HepG2 (cell line): ENCODE results near the gene GRAMD1A. TPM values are rescaled to one million over a fixed set of nuclear protein-coding genes. Genes with fewer than 3 reads are reported as not detected.

Source experiments
- ATAC-seq: fragments of 200-7000 bp; cut with Tn5 transposase; 3 replicates; pipeline ENCODE4 v1.9.1; 2020; ENCODE audit warnings: mild to moderate bottlenecking, moderate library complexity
- BruUV-seq: library from RNA; stranded (reverse); fragments of 400-500 nt; replicated peaks from 2 replicates; lab custom pipeline; 2021; lab: Mats Ljungman, UMichigan
- CTCF ChIA-PET: fragments of 300-600 bp; formaldehyde crosslinking; extraction: SDS; loops from one replicate; lab custom pipeline; 2021; ENCODE audit warnings: low total read pairs, inconsistent platforms, low intra/inter-chr PET ratio; lab: Yijun Ruan, JAX
- POLR2A ChIA-PET: fragments of 350-600 bp; sonication (Branson Sonifier 250); formaldehyde crosslinking; loops from one replicate; lab custom pipeline; 2020; ENCODE audit warnings: antibody characterized with exemption, inconsistent platforms; lab: Yijun Ruan, JAX
- DNase-seq: peaks from one replicate; pipeline ENCODE4 v3.0.0-alpha.2; 2015; ENCODE audit warnings: low spot score
- FAIRE-seq: peaks from 3 replicates; lab custom pipeline; 2011; peaks lifted over from hg19 to GRCh38; lab: Jason Lieb, UNC
- H2AFZ ChIP-seq: one replicate; pipeline ENCODE4 v1.6.1; 2011; ENCODE audit warnings: low read length, inconsistent platforms
- H3K27ac ChIP-seq: fragments of 300-600 bp; 3 replicates; pipeline ENCODE4 v1.8.0; 2011; ENCODE audit warnings: mixed run types, mild to moderate bottlenecking, mixed read lengths, low read length, inconsistent platforms; ENCODE audit not compliant: insufficient read depth; ENCODE audit errors: extremely low read length
- H3K27me3 ChIP-seq, 2 experiments: fragments of 200-600 bp in 1 of 2; 2 replicates in 1 of 2; 3 replicates in 1 of 2; pipeline versions ENCODE4 v1.6.0 to v1.8.0; 2011; ENCODE audit warnings: low read length in 2 of 2, mild to moderate bottlenecking in 2 of 2, moderate library complexity in 2 of 2, inconsistent platforms in 1 of 2; ENCODE audit not compliant: insufficient read depth in 2 of 2, control insufficient read depth in 1 of 2
- H3K36me3 ChIP-seq, 2 experiments: fragments of 200-600 bp in 1 of 2; replicated peaks in 1 of 2; 2 replicates in 1 of 2; 3 replicates in 1 of 2; pipeline versions ENCODE4 v1.5.1 to v1.8.0; 2011; ENCODE audit warnings: low read length in 2 of 2, inconsistent platforms in 1 of 2; ENCODE audit not compliant: insufficient read depth in 2 of 2, control insufficient read depth in 1 of 2
- H3K4me1 ChIP-seq: 2 replicates; pipeline ENCODE4 v1.5.1; 2012; ENCODE audit warnings: low read length, inconsistent platforms; ENCODE audit not compliant: insufficient read depth
- H3K4me2 ChIP-seq: 2 replicates; pipeline ENCODE4 v1.6.0; 2011; ENCODE audit warnings: low read depth, low read length, inconsistent platforms
- H3K4me3 ChIP-seq, 3 experiments: fragments of 200-600 bp in 1 of 3; sonication (generic), shearing (Covaris generic) in 1 of 3; replicated peaks in 1 of 3; 2 replicates each; pipeline ENCODE4 v1.5.1; 2011 to 2016; ENCODE audit warnings: low read length in 3 of 3, inconsistent platforms in 2 of 3, low read depth in 2 of 3, mild to moderate bottlenecking in 2 of 3, control low read depth in 1 of 3, mixed read lengths in 1 of 3; ENCODE audit not compliant: insufficient read depth in 1 of 3
- H3K79me2 ChIP-seq: one replicate; pipeline ENCODE4 v1.6.1; 2011; ENCODE audit warnings: low read length, inconsistent platforms; ENCODE audit not compliant: insufficient read depth
- H3K9ac ChIP-seq: 2 replicates; pipeline ENCODE4 v1.6.0; 2011; ENCODE audit warnings: mild to moderate bottlenecking, low read depth, low read length, inconsistent platforms; ENCODE audit not compliant: insufficient read depth
- H3K9me3 ChIP-seq: 2 replicates; pipeline ENCODE4 v1.5.1; 2012; ENCODE audit warnings: mild to moderate bottlenecking, low read length
- H4K20me1 ChIP-seq: 2 replicates; pipeline ENCODE4 v1.6.0; 2011; ENCODE audit warnings: inconsistent platforms, mild to moderate bottlenecking, low read length, moderate library complexity; ENCODE audit not compliant: insufficient read depth
- AGO1 ChIP-seq: fragments of 200-400 bp; formaldehyde crosslinking; IDR thresholded peaks from 2 replicates; pipeline ENCODE4 v1.6.1; 2017; ENCODE audit warnings: mild to moderate bottlenecking, low read depth, low read length, moderate library complexity; ENCODE audit not compliant: poor library complexity, severe bottlenecking
- GATAD1 ChIP-seq: IDR thresholded peaks from 2 replicates; pipeline ENCODE4 v1.6.1; 2016; ENCODE audit warnings: missing genetic modification reagents, missing compliant biosample characterization
- JDP2 ChIP-seq: sonication (generic); formaldehyde crosslinking; IDR thresholded peaks from 2 replicates; pipeline ENCODE4 v1.8.1; 2022; ENCODE audit warnings: missing genetic modification reagents, borderline replicate concordance
- POLR2A ChIP-seq, 2 experiments: IDR thresholded peaks; 2 replicates each; pipeline ENCODE4 v1.6.1; 2011; ENCODE audit warnings: low read depth in 2 of 2, low read length in 2 of 2, mild to moderate bottlenecking in 1 of 2, moderate library complexity in 1 of 2; ENCODE audit not compliant: insufficient read depth in 1 of 2
- PRMT3 ChIP-seq: sonication (generic); formaldehyde crosslinking; IDR thresholded peaks from 2 replicates; pipeline ENCODE4 v1.8.1; 2022; ENCODE audit warnings: low read depth, mild to moderate bottlenecking, moderate library complexity, missing genetic modification reagents, borderline replicate concordance
- RBFOX2 ChIP-seq: fragments of 200-400 bp; formaldehyde crosslinking; IDR thresholded peaks from 2 replicates; pipeline ENCODE4 v1.6.1; 2017; ENCODE audit warnings: low read depth, mild to moderate bottlenecking, low read length
- RELA ChIP-seq: sonication (generic); formaldehyde crosslinking; IDR thresholded peaks from 2 replicates; pipeline ENCODE4 v1.4.0; 2020; ENCODE audit warnings: missing genetic modification reagents
- RFX3 ChIP-seq: IDR thresholded peaks from 2 replicates; pipeline ENCODE4 v1.6.1; 2016; ENCODE audit warnings: missing biosample characterization, missing genetic modification reagents
- SNAPC2 ChIP-seq: sonication (generic); formaldehyde crosslinking; IDR thresholded peaks from 2 replicates; pipeline ENCODE4 v1.8.1; 2022; ENCODE audit warnings: mild to moderate bottlenecking, missing genetic modification reagents
- SP4 ChIP-seq: sonication (generic); formaldehyde crosslinking; IDR thresholded peaks from 2 replicates; pipeline ENCODE4 v1.8.1; 2023; ENCODE audit warnings: mild to moderate bottlenecking, missing genetic modification reagents
- ZNF251 ChIP-seq: sonication (generic); formaldehyde crosslinking; IDR thresholded peaks from 2 replicates; pipeline ENCODE4 v1.9.0; 2021; ENCODE audit warnings: mild to moderate bottlenecking, missing genetic modification reagents
- ZNF605 ChIP-seq: sonication (generic); formaldehyde crosslinking; IDR thresholded peaks from 2 replicates; pipeline ENCODE4 v1.8.0; 2022; ENCODE audit warnings: mild to moderate bottlenecking, missing genetic modification reagents
- ZNF850 ChIP-seq: sonication (generic); formaldehyde crosslinking; conservative IDR thresholded peaks from 2 replicates; pipeline ENCODE4 v1.9.0; 2021; ENCODE audit warnings: mild to moderate bottlenecking, missing genetic modification reagents
- ZSCAN21 ChIP-seq: sonication (generic); formaldehyde crosslinking; IDR thresholded peaks from 2 replicates; pipeline ENCODE4 v1.8.0; 2022; ENCODE audit warnings: mild to moderate bottlenecking, missing genetic modification reagents, moderate library complexity, borderline replicate concordance
- WGBS: methylation state at CpG from one replicate; pipeline ENCODE4 v1.1.6; 2017; ENCODE audit warnings: low lambda C conversion rate; 5-methylcytosine and 5-hydroxymethylcytosine counted together
- in situ Hi-C: cut with HindIII; loops from 2 replicates; pipeline ENCODE4 v1.10.0; 2017; ENCODE audit warnings: low pct_unique_long_range_greater_than_20kb; ENCODE audit not compliant: extremely low pct_ligation_motif_present
- intact Hi-C: fragments of 100-400 bp; cut with micrococcal nuclease; formaldehyde crosslinking; loops from one replicate; pipeline ENCODE4 v1.10.0; 2022; ENCODE audit not compliant: unreplicated experiment
- polyA plus RNA-seq, 8 experiments: library from polyadenylated mRNA; depleted of rRNA in 3 of 8; stranded (reverse) in 7 of 8; unstranded in 1 of 8; fragments of >200 nt; fragmentation: Illumina TruSeq in 4 of 8; extraction: Trizol in 4 of 8; gene quantifications; 2 replicates each; pipeline versions ENCODE4 v1.2.1 to v1.2.3, GENCODE V29; 2011 to 2016; ENCODE audit warnings: low read depth in 4 of 8, missing spikeins in 1 of 8, mixed read lengths in 1 of 8; ENCODE audit not compliant: insufficient read depth in 1 of 8
- total RNA-seq, 5 experiments: library from RNA; depleted of rRNA; stranded (reverse); fragments of >200 nt; fragmentation: Illumina TruSeq; extraction: Trizol; gene quantifications; 2 replicates each; pipeline ENCODE4 v1.2.3, GENCODE V29; 2016; ENCODE audit warnings: low read depth in 1 of 5
- TF ChIP-seq, protein P1 (sequence below): sonication (generic); formaldehyde crosslinking; IDR thresholded peaks from 2 replicates; pipeline ENCODE4 v1.5.0; 2020; ENCODE audit warnings: mild to moderate bottlenecking, missing genetic modification reagents, borderline replicate concordance
- TF ChIP-seq, protein P2 (sequence below): conservative IDR thresholded peaks from 2 replicates; pipeline ENCODE4 v1.6.1; 2018; ENCODE audit warnings: missing genetic modification reagents
- TF ChIP-seq, protein P3 (sequence below): sonication (generic); formaldehyde crosslinking; IDR thresholded peaks from 2 replicates; pipeline ENCODE4 v1.5.0; 2020; ENCODE audit warnings: mild to moderate bottlenecking, missing genetic modification reagents

The GRAMD1A gene
- total and polyA plus RNA-seq, 2 of the 13 experiments (the other 11 are each of a cell fraction or from before 2014, with no cell fraction given), result 14.7 to 181 TPM

DNA sequence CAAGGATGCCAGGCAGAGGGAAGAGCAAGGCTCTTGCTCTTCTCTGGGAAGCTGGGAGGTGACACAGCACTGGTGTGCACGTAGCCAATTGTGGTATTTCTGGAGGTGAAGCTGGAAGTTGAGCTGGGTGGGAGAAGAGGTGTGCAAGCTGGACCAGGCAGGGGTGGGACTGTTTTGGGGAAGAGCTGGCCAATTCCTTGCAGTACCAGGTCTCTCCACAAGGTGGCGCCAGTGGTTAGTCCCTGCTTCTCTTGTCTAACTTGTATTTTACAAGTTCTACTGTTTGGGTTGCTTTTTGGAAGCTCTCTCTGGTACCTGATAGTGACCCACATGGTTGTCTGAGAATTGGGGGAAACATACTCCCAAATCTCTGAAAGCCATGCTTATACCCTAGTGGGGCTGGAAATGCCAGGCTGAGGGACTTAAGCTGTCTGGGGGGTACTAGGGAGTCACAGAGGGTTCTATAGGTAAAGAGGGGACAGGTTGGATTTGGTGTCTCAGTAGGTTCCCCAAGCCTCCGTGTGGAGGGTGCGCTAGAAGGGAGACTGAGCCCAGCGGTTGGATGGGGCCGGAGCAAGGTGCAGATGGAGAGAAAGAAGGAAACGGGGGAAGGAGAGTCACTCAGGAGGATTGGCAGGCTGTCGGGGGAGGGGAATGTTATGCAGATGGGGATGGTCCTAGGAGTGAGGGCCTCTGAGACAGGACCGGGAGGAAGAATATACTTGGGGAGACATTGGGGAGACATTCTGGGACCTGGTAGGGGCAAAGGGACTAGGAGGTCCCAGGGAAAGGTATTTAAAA lies 44.4 kb downstream of the GRAMD1A start (continued):
- TF ChIP-seq, protein P1, sequence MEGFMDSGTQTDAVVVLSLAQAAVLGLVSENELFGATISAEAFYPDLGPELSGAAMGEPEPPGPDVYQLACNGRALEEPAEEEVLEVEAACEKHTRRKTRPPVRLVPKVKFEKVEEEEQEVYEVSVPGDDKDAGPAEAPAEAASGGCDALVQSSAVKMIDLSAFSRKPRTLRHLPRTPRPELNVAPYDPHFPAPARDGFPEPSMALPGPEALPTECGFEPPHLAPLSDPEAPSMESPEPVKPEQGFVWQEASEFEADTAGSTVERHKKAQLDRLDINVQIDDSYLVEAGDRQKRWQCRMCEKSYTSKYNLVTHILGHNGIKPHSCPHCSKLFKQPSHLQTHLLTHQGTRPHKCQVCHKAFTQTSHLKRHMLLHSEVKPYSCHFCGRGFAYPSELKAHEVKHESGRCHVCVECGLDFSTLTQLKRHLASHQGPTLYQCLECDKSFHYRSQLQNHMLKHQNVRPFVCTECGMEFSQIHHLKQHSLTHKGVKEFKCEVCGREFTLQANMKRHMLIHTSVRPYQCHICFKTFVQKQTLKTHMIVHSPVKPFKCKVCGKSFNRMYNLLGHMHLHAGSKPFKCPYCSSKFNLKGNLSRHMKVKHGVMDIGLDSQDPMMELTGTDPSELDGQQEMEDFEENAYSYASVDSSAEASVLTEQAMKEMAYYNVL (CRISPR knock-in tag), result 0 out of 2 replicates have a peak, but pooled peaks have one; percentile 42
- TF ChIP-seq ZNF605 (CRISPR knock-in tag) (0 out of 2 replicates have a peak, but pooled peaks have one; percentile 47), AGO1 (no peak), JDP2 (CRISPR knock-in tag) (no peak), ZSCAN21 (CRISPR knock-in tag) (0 out of 2 replicates have a peak, but pooled peaks have one; percentile 3), GATAD1 (no peak)

DNA sequence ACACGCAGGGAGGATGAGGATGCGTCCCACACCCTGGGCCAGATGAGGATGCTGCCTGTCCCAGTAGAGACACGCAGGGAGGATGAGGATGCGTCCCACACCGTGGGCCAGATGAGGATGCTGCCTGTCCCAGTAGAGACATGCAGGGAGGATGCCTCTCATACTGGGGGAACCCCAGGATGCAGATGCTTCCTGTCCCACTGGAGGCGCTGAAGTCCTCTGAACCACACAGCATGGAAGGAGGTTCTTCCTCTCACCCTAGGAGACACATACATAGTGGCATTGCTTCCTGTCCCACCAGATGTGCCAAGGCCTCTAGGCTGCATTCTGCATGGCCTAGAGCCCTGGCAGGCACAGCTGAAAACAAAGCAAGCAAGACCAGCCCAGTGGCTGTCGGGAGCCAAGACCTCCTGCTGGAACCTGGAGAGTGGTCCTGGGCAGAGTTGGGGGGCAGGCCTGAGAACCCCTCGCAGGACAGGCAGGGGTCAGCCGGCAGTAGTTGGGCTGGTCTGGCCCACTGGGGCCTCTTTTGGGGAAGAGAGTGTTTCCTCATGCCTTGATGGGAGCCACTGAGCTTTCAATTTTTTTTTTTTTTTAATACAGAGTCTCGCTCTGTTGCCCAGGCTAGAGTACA lies 45.7 kb downstream of the GRAMD1A start:
- no peak for FAIRE-seq
- H3K9me3 ChIP-seq, result no peaks in the 10 kb centered on the region
- no peak overlapping the region for H3K27ac ChIP-seq
- ATAC-seq, result no peak
- H3K4me2 ChIP-seq, result no peak overlapping the region
- peaks cover 67% of the 10 kb centered on the region for H4K20me1 ChIP-seq
- no peak overlapping the region for H3K4me3 ChIP-seq
- no TSS peak for BruUV-seq
- peaks cover 57% of the 10 kb centered on the region for H3K79me2 ChIP-seq
- H3K9ac ChIP-seq, result no peak overlapping the region
- WGBS, result 98% methylated on average over 6 of the region's 10 CpGs
- H2AFZ ChIP-seq, result no peak overlapping the region
- DNase-seq, result no peak
- intact Hi-C loops, result no loop called here
- CTCF ChIA-PET, result interaction anchor here (3.0 kb wide), 1 partner anchor 73 kb away, joined by 15 read pairs; no protein-coding TSS in a partner anchor
- peaks cover 17 to 34% of the 10 kb centered on the region in 2 experiments for H3K36me3 ChIP-seq
- in situ Hi-C loops, result no loop called here
- H3K27me3 ChIP-seq, result no peaks in the 10 kb centered on the region
- H3K4me1 ChIP-seq, result peaks cover 50% of the 10 kb centered on the region
- POLR2A ChIA-PET, result no interaction called here
- TF ChIP-seq, protein P2, sequence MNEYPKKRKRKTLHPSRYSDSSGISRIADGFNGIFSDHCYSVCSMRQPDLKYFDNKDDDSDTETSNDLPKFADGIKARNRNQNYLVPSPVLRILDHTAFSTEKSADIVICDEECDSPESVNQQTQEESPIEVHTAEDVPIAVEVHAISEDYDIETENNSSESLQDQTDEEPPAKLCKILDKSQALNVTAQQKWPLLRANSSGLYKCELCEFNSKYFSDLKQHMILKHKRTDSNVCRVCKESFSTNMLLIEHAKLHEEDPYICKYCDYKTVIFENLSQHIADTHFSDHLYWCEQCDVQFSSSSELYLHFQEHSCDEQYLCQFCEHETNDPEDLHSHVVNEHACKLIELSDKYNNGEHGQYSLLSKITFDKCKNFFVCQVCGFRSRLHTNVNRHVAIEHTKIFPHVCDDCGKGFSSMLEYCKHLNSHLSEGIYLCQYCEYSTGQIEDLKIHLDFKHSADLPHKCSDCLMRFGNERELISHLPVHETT (CRISPR knock-in tag), result no peak
- TF ChIP-seq ZNF251 (CRISPR knock-in tag) (no peak), RFX3 (CRISPR knock-in tag) (no peak), PRMT3 (CRISPR knock-in tag) (no peak), RELA (CRISPR knock-in tag) (no peak), RBFOX2 (peak; percentile 31; the same call in 1 of the 2 replicates), SP4 (CRISPR knock-in tag) (no peak), ZNF850 (CRISPR knock-in tag) (no peak), SNAPC2 (CRISPR knock-in tag) (no peak), POLR2A (IDR thresholded peaks at IDR 0.05; ENCODE audit: insufficient read depth in 1 of 2, low read depth in 2 of 2, low read length in 2 of 2) (0 out of 4 replicates have a peak, but pooled peaks of 1 of the 2 experiments have one; percentile 37)
- TF ChIP-seq, protein P3, sequence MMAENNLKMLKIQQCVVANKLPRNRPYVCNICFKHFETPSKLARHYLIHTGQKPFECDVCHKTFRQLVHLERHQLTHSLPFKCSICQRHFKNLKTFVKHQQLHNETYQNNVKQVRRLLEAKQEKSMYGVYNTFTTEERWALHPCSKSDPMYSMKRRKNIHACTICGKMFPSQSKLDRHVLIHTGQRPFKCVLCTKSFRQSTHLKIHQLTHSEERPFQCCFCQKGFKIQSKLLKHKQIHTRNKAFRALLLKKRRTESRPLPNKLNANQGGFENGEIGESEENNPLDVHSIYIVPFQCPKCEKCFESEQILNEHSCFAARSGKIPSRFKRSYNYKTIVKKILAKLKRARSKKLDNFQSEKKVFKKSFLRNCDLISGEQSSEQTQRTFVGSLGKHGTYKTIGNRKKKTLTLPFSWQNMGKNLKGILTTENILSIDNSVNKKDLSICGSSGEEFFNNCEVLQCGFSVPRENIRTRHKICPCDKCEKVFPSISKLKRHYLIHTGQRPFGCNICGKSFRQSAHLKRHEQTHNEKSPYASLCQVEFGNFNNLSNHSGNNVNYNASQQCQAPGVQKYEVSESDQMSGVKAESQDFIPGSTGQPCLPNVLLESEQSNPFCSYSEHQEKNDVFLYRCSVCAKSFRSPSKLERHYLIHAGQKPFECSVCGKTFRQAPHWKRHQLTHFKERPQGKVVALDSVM, result no peak
